NOMO-1 (cell line): ENCODE results near the gene SPESP1.

Source experiments
- DNase-seq, 2 experiments: peaks; one replicate each; lab custom pipeline; 2025; ENCODE audit not compliant: unreplicated experiment in 2 of 2; lab: John Stamatoyannopoulos, UW

The SPESP1 gene

GRCh38 chr15:68990231-68990991 is 60.1 kb downstream of the SPESP1 start:
- DNase-seq: no peak

- DNase-seq: no peak
Observed at GRCh38 chr15:68990992-68991500, 60.7 kb downstream of the SPESP1 start.

DNA sequence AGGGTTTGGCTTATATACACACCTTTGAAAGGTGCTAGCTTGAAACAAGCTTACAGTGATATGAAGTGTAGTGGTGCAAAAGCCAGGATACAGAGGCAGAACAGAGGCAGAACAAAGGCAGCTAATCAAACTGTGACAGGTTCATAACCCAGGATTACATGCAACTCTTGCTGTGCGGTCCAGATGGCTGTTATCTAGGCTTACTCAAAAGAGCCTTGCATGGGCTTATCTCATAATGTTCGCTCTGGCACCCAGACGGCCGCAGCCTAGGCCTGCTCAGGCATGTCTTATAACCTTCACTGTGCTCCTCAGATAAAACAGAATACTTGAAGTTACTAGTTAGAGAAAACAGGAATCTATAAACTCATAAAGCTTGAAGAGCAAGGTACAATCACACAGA is 61.4 kb downstream of the SPESP1 start:
- DNase-seq: no peak

- DNase-seq: no peak
Observed at GRCh38 chr15:68992696-68993095, 62.4 kb downstream of the SPESP1 start.

DNA sequence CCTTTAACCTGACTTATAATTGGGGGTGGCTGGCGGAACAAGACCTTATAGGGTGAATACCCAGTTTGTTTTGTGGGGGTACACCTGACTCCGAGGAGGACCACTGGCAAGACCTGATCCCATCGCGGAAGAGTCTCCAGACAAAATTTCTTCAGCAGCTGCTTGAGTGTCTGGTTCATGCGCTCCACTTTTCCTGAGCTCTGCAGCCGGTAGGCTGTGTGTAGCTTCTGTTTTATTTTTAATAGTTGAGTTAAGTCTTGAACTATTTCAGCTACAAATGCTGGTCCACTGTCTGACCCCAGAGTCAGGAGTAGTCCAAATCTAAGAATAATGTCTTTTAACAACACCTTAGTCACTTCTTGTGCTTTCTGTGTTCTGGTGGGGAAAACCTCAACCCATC is 63.0 kb downstream of the SPESP1 start:
- no peak for DNase-seq

DNA sequence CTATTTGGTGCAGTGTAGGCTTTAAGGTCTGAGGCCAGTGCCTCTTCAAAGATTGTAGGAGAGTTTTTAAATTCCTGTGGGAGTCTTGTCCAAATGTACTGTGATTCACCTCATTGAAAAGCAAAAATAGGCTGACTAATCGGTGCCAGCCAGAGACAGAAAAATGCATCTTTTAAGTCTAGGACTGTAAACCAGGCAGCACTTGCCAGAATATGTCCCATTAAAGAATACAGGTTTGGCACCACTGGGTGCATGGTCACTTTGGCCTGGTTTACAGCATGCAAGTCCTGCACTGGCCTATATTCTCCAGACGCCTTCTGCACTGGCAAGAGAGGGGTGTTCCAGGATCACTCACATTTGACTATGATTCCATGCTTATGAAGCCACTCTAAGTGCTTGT is 63.8 kb downstream of the SPESP1 start:
- DNase-seq: no peak

DNA sequence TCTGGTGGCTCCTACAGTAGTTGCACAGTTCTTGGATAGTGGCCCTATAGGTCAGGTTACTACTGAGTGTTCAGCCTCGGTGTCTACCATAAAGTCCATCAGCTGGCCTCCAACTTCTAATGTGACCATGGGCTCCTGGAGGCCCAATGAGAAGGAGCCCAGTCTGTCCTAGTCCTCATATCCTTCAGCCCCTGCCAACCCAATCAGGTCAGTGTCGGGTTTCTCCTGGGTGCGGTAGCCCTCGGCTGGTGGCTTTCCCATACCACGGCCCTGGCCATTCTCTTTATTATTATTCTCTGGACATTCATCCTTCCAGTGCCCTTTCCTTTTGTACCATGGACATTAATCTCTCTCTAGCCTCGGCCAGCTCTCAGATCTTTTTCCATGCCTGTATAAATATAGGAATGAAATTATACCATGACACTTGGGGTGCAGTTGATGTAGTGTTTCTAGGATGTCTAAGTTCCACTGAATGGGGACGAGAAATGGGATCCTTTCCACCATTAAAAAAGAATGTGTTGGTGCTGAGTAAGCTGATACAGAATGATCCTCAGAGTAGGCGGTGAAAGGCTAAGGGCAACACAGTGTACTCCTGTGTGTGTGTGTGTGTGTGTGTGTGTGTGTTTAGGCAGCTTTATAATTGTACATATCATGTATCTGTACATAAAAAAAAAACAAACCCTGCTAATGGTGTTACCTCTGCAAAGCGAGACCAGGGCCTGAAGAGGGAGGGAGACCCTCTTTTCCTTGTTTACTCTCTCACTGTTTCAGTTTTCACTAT is 64.8 kb downstream of the SPESP1 start:
- no peak for DNase-seq
